ENCODE results near the gene TOMM5. TPM values are rescaled to one million over a fixed set of nuclear protein-coding genes. Genes with fewer than 3 reads are reported as not detected.

The TOMM5 gene
- total RNA-seq, 2 donors from 2014 or later: 59.9 to 112 TPM

- no peaks in the 10 kb centered on the region for H3K9me3 ChIP-seq
- H3K4me1 ChIP-seq: no peaks in the 10 kb centered on the region
- H3K9ac ChIP-seq (ENCODE audit: low read depth in 2 of 2, low read length in 2 of 2): no peak overlapping the region
- H3K27me3 ChIP-seq: no peaks in the 10 kb centered on the region
- no peak overlapping the region for H3K4me3 ChIP-seq
- DNase-seq: no peak
- H3K36me3 ChIP-seq: no peaks in the 10 kb centered on the region
- no peak overlapping the region for H3K27ac ChIP-seq
- no peak for TF ChIP-seq CTCF (IDR thresholded peaks at IDR 0.05)
- intact Hi-C loops (cut with DNase I): no loop called here
Measured at GRCh38 chr9:37566716-37567115, 25.7 kb downstream of the TOMM5 start.

DNA sequence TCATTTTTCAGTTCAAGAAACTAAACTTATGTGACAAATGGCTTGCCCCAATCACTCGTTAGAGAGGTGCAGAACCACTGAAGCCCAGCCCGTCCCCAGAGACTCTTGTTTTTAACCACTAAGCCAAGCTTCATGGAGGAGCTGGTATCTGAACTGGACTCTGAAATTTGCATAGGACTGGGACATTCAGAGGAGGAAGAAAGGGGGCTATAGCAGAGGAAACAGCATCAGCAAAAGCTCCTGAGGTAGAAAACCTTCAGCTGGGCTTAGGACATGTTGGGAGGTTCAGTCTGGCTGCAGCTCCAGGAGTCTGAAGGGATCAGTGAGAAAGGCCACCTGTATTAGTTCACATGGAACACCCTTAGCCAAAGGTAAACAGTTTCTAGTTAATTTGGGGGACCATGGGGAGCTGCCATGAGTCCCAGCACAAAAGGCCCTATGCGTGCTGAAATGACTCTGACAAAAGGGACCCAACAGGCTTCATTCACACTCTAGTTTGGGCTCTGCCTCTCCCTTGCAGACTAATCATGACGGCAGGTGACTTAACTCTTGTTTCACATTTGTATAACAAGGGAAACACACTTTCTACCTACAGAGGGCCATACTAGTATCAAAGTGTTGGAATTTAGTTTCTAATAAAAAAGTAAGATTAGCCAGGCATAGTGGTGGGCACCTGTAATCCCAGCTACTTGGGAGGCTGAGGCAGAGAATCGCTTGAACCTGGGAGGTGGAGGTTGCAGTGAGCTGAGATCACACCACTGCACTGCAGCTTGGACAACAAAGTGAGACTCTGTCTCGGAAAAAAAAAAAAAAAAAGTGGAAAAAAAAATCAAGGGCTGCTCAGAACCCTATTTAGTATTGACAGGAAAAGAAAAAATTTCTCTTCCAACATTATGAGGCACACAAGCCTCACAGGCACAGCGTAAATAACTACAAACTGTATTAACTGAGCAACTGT, 26.5 kb downstream of the TOMM5 start:
- H3K4me3 ChIP-seq: no peak overlapping the region
- TF ChIP-seq CTCF (IDR thresholded peaks at IDR 0.05): no peak
- H3K4me1 ChIP-seq: no peaks in the 10 kb centered on the region
- no peaks in the 10 kb centered on the region for H3K9me3 ChIP-seq
- intact Hi-C loops (cut with DNase I): no loop called here
- DNase-seq: no peak
- H3K9ac ChIP-seq (ENCODE audit: low read depth in 2 of 2, low read length in 2 of 2): no peak overlapping the region
- no peaks in the 10 kb centered on the region for H3K36me3 ChIP-seq
- no peaks in the 10 kb centered on the region for H3K27me3 ChIP-seq
- H3K27ac ChIP-seq: no peak overlapping the region

GRCh38 chr9:37564916-37565315, 27.5 kb downstream of the TOMM5 start:
- H3K36me3 ChIP-seq: no peaks in the 10 kb centered on the region
- H3K27me3 ChIP-seq: no peaks in the 10 kb centered on the region
- H3K9ac ChIP-seq (ENCODE audit: low read depth in 2 of 2, low read length in 2 of 2): no peak overlapping the region
- TF ChIP-seq CTCF (IDR thresholded peaks at IDR 0.05): no peak
- no peaks in the 10 kb centered on the region for H3K9me3 ChIP-seq
- H3K27ac ChIP-seq: no peak overlapping the region
- intact Hi-C loops (cut with DNase I): no loop called here
- H3K4me3 ChIP-seq: no peak overlapping the region
- no peak for DNase-seq
- no peaks in the 10 kb centered on the region for H3K4me1 ChIP-seq

DNA sequence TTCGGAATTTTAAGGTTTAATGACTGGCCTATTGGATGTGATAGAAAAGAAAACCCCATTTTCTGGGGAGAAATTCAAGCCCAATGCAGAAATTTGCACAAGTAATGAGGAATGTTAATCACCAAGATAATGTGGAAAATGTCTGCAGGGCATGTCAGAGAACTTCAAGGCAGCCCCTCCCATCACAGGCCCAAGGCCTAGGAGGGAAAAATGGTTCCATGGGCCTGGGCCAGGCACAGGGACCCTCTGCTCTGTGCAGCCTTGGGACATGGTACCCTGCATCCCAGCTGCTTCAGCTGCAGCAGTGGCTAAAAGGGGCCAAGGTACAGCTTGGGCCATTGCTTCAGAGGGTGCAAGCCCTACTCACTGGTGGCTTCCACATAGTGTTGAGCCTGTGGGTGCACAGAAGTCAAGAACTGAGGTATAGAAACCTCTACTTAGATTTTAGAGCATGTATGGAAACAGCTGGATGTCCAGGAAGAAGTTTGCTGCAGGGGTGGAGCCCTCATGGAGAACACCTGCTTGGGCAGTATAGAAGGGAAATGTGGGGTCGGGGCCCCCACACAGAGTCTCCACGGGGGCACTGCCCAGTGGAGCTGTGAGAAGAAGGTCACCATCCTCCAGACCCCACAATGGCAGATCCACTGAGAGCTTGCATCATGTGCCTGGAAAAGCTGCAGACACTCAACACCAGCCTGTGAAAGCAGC, 28.4 kb downstream of the TOMM5 start:
- no peaks in the 10 kb centered on the region for H3K36me3 ChIP-seq
- no peak for TF ChIP-seq CTCF (IDR thresholded peaks at IDR 0.05)
- H3K27ac ChIP-seq: no peak overlapping the region
- no peak for DNase-seq
- H3K9me3 ChIP-seq: no peaks in the 10 kb centered on the region
- intact Hi-C loops (cut with DNase I): no loop called here
- no peak overlapping the region for H3K9ac ChIP-seq (ENCODE audit: low read depth in 2 of 2, low read length in 2 of 2)
- H3K4me3 ChIP-seq: no peak overlapping the region
- H3K4me1 ChIP-seq: no peaks in the 10 kb centered on the region
- no peaks in the 10 kb centered on the region for H3K27me3 ChIP-seq

GRCh38 chr9:37562826-37563225, 29.6 kb downstream of the TOMM5 start:
- no peak for TF ChIP-seq CTCF (IDR thresholded peaks at IDR 0.05)
- no peaks in the 10 kb centered on the region for H3K36me3 ChIP-seq
- H3K27me3 ChIP-seq: no peaks in the 10 kb centered on the region
- DNase-seq: no peak
- intact Hi-C loops (cut with DNase I): no loop called here
- H3K9ac ChIP-seq (ENCODE audit: low read depth in 2 of 2, low read length in 2 of 2): no peak overlapping the region
- no peaks in the 10 kb centered on the region for H3K9me3 ChIP-seq
- no peak overlapping the region for H3K27ac ChIP-seq
- no peak overlapping the region for H3K4me3 ChIP-seq
- no peaks in the 10 kb centered on the region for H3K4me1 ChIP-seq
